Vagina (tissue), 2 donors: ENCODE results near the gene ZBTB49.

Source experiments
- POLR2A ChIP-seq, 2 donors: fragments of 450-650 bp; IDR thresholded peaks; one replicate each; pipeline ENCODE4 v1.6.1; 2017; ENCODE audit warnings: antibody characterized with exemption in 2 of 2, mild to moderate bottlenecking in 2 of 2, moderate library complexity in 2 of 2
- POLR2AphosphoS5 ChIP-seq, 2 donors: sonication (generic); formaldehyde crosslinking; IDR thresholded peaks; one replicate each; pipeline ENCODE4 v1.9.0; 2017; ENCODE audit warnings: antibody characterized with exemption in 2 of 2, mild to moderate bottlenecking in 2 of 2, low read depth in 1 of 2; ENCODE audit not compliant: insufficient read depth in 1 of 2
- TF ChIP-seq, protein P1 (sequence below), 3 experiments: fragments of 450-650 bp in 2 of 3; fragments of 200-600 bp in 1 of 3; sonication (generic) in 1 of 3; IDR thresholded peaks; one replicate each; pipeline ENCODE4 v1.5.1; 2017 to 2019; ENCODE audit warnings: antibody characterized with exemption in 3 of 3, mild to moderate bottlenecking in 2 of 3, moderate library complexity in 2 of 3

DNA sequence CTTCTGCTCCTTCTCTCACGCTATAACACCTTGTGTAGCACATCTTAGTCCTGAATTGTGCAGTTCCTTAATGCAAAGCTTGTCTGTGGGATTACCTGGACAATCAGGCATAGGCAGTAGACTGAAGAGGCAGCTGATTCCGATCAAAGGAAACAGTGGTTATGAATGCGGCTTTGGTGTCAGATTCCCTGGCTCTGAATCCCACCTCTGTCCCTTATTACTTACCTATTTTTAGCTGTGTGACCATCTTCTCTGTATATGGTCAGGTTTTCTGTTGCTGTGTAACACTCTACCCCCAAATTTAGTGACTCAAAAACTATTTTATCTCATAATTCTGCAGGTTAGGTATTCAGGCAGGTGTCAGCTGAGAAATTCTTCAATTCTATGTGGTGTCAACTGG, 3.2 kb downstream of the ZBTB49 start:
- TF ChIP-seq POLR2A (IDR thresholded peaks at IDR 0.05) (no peak), POLR2AphosphoS5 (IDR thresholded peaks at IDR 0.05; ENCODE audit: insufficient read depth in 1 of 2, low read depth in 1 of 2) (no peak)
- TF ChIP-seq, protein P1, sequence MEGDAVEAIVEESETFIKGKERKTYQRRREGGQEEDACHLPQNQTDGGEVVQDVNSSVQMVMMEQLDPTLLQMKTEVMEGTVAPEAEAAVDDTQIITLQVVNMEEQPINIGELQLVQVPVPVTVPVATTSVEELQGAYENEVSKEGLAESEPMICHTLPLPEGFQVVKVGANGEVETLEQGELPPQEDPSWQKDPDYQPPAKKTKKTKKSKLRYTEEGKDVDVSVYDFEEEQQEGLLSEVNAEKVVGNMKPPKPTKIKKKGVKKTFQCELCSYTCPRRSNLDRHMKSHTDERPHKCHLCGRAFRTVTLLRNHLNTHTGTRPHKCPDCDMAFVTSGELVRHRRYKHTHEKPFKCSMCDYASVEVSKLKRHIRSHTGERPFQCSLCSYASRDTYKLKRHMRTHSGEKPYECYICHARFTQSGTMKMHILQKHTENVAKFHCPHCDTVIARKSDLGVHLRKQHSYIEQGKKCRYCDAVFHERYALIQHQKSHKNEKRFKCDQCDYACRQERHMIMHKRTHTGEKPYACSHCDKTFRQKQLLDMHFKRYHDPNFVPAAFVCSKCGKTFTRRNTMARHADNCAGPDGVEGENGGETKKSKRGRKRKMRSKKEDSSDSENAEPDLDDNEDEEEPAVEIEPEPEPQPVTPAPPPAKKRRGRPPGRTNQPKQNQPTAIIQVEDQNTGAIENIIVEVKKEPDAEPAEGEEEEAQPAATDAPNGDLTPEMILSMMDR (IDR thresholded peaks at IDR 0.05) = no peak
